Esophagus muscularis mucosa (tissue), 4 donors: ENCODE data around the gene UROC1. TPM values are rescaled to one million over a fixed set of nuclear protein-coding genes. Genes with fewer than 3 reads are reported as not detected.

Experiments
- DNase-seq: peaks from one replicate; pipeline ENCODE4 v3.0.0-alpha.2; 2017; ENCODE audit errors: extremely low spot score
- H3K27ac ChIP-seq, 4 donors: fragments of 200-600 bp; sonication (generic); replicated peaks in 1 of 4; 1 replicate in 3 of 4; 2 replicates in 1 of 4; pipeline ENCODE4 v1.5.1; 2016 to 2019; ENCODE audit warnings: mild to moderate bottlenecking in 1 of 4
- H3K27me3 ChIP-seq, 4 donors: fragments of 200-600 bp; sonication (generic); one replicate each; pipeline versions ENCODE4 v1.5.1 to v1.6.0; 2016 to 2019
- H3K36me3 ChIP-seq, 4 donors: fragments of 200-600 bp; sonication (generic); one replicate each; pipeline ENCODE4 v1.5.1; 2016 to 2019
- H3K4me1 ChIP-seq, 4 donors: fragments of 200-600 bp; sonication (generic); one replicate each; pipeline ENCODE4 v1.5.1; 2016 to 2019
- H3K4me3 ChIP-seq, 4 donors: fragments of 200-600 bp; sonication (generic); 1 replicate in 2 of 4; 2 replicates in 2 of 4; pipeline ENCODE4 v1.5.1; 2016 to 2019; ENCODE audit warnings: mild to moderate bottlenecking in 4 of 4, moderate library complexity in 1 of 4
- H3K9me3 ChIP-seq, 4 donors: fragments of 200-600 bp; sonication (generic); 1 replicate in 3 of 4; 2 replicates in 1 of 4; pipeline ENCODE4 v1.5.1; 2016 to 2019
- EP300 ChIP-seq: sonication (generic); formaldehyde crosslinking; IDR thresholded peaks from one replicate; pipeline ENCODE4 v1.6.1; 2017; ENCODE audit warnings: antibody characterized with exemption
- POLR2A ChIP-seq: fragments of 450-650 bp; IDR thresholded peaks from one replicate; pipeline ENCODE4 v1.6.1; 2017; ENCODE audit warnings: antibody characterized with exemption, moderate library complexity, mild to moderate bottlenecking, low read depth
- POLR2AphosphoS5 ChIP-seq, 2 donors: sonication (generic); formaldehyde crosslinking; IDR thresholded peaks; one replicate each; pipeline ENCODE4 v1.6.1; 2017; ENCODE audit warnings: antibody characterized with exemption in 2 of 2
- WGBS: methylation state at CpG from one replicate; pipeline ENCODE4 v1.1.5; 2018; 5-methylcytosine and 5-hydroxymethylcytosine counted together
- intact Hi-C: fragments of 100-400 bp; cut with DNase I; formaldehyde crosslinking; loops from one replicate; pipeline ENCODE4 v1.15.1; 2023
- total RNA-seq, 4 donors: library from RNA; depleted of rRNA; stranded (reverse); fragments of >200 nt; gene quantifications; one replicate each; pipeline versions ENCODE4 v1.1.0 to v1.2.1, GENCODE V29; 2016
- TF ChIP-seq, protein P1 (sequence below), 3 experiments: fragments of 200-600 bp in 2 of 3; fragments of 450-650 bp in 1 of 3; sonication (generic) in 2 of 3; IDR thresholded peaks; one replicate each; pipeline ENCODE4 v1.5.1; 2017 to 2019; ENCODE audit warnings: antibody characterized with exemption in 3 of 3, mild to moderate bottlenecking in 2 of 3, moderate library complexity in 1 of 3

The UROC1 gene
- total RNA-seq, 4 donors from 2014 or later, result not detected

DNA sequence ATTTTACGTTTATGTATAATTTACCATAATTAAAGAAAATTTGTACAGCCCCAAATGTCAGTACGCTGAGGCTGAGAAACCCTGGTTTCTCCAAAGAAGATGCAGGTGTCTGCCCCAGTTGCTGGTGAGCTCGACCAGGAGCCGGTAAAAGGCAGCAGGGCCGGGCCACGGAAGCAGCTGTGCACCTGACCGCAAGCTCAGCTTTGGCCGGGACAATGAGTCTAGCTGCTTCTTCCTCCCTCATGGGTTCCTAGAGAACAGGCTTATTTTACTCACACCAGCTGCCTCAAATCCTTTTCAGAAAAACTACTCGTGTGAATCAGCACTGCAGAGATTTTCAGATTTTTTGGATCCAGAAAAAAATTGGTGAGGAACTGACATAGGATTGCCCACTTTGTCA is 23.8 kb downstream of the UROC1 start:
- TF ChIP-seq POLR2AphosphoS5 (IDR thresholded peaks at IDR 0.05) (no peak), EP300 (no peak), POLR2A (no peak)
- TF ChIP-seq, protein P1, sequence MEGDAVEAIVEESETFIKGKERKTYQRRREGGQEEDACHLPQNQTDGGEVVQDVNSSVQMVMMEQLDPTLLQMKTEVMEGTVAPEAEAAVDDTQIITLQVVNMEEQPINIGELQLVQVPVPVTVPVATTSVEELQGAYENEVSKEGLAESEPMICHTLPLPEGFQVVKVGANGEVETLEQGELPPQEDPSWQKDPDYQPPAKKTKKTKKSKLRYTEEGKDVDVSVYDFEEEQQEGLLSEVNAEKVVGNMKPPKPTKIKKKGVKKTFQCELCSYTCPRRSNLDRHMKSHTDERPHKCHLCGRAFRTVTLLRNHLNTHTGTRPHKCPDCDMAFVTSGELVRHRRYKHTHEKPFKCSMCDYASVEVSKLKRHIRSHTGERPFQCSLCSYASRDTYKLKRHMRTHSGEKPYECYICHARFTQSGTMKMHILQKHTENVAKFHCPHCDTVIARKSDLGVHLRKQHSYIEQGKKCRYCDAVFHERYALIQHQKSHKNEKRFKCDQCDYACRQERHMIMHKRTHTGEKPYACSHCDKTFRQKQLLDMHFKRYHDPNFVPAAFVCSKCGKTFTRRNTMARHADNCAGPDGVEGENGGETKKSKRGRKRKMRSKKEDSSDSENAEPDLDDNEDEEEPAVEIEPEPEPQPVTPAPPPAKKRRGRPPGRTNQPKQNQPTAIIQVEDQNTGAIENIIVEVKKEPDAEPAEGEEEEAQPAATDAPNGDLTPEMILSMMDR (IDR thresholded peaks at IDR 0.05), result no peak
- Histone ChIP-seq H3K4me3 (no peak overlapping the region), H3K36me3 (no peaks in the 10 kb centered on the region), H3K27ac (no peak overlapping the region), H3K4me1 (peaks cover 0 to 5% (median 0%) of the 10 kb centered on the region in 4 donors), H3K27me3 (peaks cover 0 to 9% (median 0%) of the 10 kb centered on the region in 4 donors), H3K9me3 (no peaks in the 10 kb centered on the region)
- no peak for DNase-seq
- intact Hi-C loops, result no loop called here
- 69% methylated on average over 9 of the region's 9 CpGs for WGBS

DNA sequence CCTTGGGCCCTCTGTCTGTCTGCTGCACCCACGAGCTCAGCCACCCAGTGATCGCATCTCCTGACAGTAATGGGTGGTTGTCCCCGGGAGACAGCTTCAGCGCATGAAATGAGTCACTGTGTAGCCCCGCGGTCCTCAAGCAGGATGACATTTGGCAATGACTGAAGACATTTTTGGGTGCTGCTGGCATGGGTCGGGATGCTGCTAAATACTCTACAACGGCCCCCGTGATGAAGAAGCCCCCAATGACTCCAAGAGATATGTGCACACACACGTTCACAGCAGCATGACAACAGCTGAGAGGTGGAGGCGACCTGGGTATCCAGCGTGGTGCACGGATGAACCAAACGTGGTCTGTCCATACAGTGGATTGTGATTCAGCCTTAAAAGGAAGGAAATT is 24.5 kb downstream of the UROC1 start:
- WGBS, result 85% methylated on average over 10 of the region's 14 CpGs
- Histone ChIP-seq H3K9me3 (no peaks in the 10 kb centered on the region), H3K27me3 (peaks cover 0 to 9% (median 0%) of the 10 kb centered on the region in 4 donors), H3K36me3 (no peaks in the 10 kb centered on the region), H3K4me1 (peaks cover 0 to 5% (median 0%) of the 10 kb centered on the region in 4 donors), H3K4me3 (no peak overlapping the region), H3K27ac (no peak overlapping the region)
- no peak for DNase-seq
- intact Hi-C loops, result no loop called here
- TF ChIP-seq POLR2AphosphoS5 (IDR thresholded peaks at IDR 0.05) (no peak), POLR2A (no peak)
- TF ChIP-seq, protein P1 (IDR thresholded peaks at IDR 0.05), result no peak

DNA sequence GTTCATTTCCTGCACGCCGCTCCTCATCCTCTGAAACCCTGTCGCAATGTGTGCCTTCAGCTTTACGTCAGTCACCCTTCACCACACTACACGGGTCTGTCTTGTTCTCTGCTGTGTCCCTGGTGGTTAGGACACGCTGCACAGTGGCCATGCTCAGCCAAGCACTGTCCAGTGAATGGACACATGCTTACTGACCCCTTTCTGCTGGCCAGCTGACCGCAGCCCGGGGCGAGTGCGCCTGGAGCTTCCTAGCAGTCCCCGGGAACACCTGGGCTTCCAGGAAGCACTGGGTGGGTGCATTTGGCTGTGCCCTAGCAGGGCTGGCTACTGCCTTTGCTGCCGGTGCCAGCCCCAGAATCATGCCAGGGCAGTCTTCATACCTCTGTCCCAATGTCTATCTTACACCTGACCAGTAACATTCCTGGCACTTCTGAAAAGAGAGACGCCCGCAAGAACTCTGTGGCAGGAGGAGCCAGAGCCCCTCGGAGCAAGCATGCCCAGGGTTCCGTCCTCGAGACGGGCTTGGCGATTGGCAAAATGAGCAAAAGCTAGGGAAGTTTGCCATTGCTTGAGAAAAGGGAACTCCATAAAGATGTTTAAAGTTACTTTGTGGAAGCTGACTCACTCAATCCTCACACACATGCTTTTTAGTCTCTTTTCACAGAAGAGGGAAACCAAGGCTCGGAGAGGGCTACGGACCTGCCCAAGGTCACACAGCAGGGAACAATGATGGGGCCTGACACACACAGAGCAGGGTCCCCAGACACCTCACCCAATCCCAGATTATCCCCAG is 26.2 kb downstream of the UROC1 start:
- Histone ChIP-seq H3K9me3 (no peaks in the 10 kb centered on the region), H3K36me3 (no peaks in the 10 kb centered on the region), H3K27me3 (peaks cover 0 to 16% (median 0%) of the 10 kb centered on the region in 4 donors), H3K27ac (no peak overlapping the region), H3K4me1 (peaks cover 0 to 15% (median 7%) of the 10 kb centered on the region in 4 donors), H3K4me3 (no peak overlapping the region)
- intact Hi-C loops, result no loop called here
- TF ChIP-seq EP300 (no peak), POLR2AphosphoS5 (IDR thresholded peaks at IDR 0.05) (no peak), POLR2A (no peak)
- TF ChIP-seq, protein P1 (IDR thresholded peaks at IDR 0.05), result no peak
- no peak for DNase-seq
- WGBS, result 82% methylated on average over 21 of the region's 21 CpGs

DNA sequence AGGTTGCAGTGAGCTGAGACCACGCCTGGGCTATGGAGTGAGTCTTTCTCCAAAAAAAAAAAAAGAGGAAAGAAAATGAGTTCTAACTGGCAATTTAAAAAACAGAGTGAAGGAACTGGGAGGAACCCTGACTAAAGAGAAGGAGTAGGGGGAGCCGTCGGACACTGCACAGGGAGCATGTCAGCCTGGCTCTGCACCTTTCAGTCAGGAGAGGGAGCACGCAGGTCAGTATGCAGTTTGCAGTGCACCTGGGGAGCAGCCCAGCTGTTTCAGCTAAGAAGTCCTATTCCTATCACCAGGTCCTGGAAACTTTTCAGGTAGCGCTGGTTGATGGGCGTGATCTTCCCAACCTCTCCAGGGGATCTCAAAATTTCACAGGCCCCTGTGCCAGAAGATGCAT is 27.0 kb downstream of the UROC1 start:
- Histone ChIP-seq H3K4me3 (no peak overlapping the region), H3K9me3 (no peaks in the 10 kb centered on the region), H3K4me1 (peaks cover 0 to 15% (median 7%) of the 10 kb centered on the region in 4 donors), H3K36me3 (no peaks in the 10 kb centered on the region), H3K27me3 (peaks cover 0 to 16% (median 0%) of the 10 kb centered on the region in 4 donors), H3K27ac (no peak overlapping the region)
- no peak for DNase-seq
- intact Hi-C loops, result no loop called here
- TF ChIP-seq, protein P1 (IDR thresholded peaks at IDR 0.05), result no peak
- no peak for TF ChIP-seq EP300
- 86% methylated on average over 6 of the region's 6 CpGs for WGBS
